ENCODE measurements around the gene NIP7.

The NIP7 gene

GRCh38 chr16:69307856-69308255 is 31.7 kb upstream of the NIP7 start:
- Histone ChIP-seq H3K4me1 (ENCODE audit: control insufficient read depth, insufficient read depth, low read length, poor library complexity, severe bottlenecking) (no peaks in the 10 kb centered on the region), H3K9me3 (ENCODE audit: control insufficient read depth, low read length) (no peaks in the 10 kb centered on the region), H3K4me3 (ENCODE audit: extremely low read depth, insufficient read depth, low read length, poor library complexity, severe bottlenecking) (no peak overlapping the region), H3K36me3 (ENCODE audit: control insufficient read depth, insufficient read depth, low read length) (peaks cover 2% of the 10 kb centered on the region), H3K27ac (ENCODE audit: low read depth, low read length, severe bottlenecking) (no peak overlapping the region)
- 100% methylated on average over 1 to 2 of the region's 2 CpGs for WGBS, 2 experiments (ENCODE audit: insufficient coverage in 2 of 2)

- Histone ChIP-seq H3K4me1 (ENCODE audit: control insufficient read depth, insufficient read depth, low read length, poor library complexity, severe bottlenecking) (no peaks in the 10 kb centered on the region), H3K4me3 (ENCODE audit: extremely low read depth, insufficient read depth, low read length, poor library complexity, severe bottlenecking) (no peak overlapping the region), H3K36me3 (ENCODE audit: control insufficient read depth, insufficient read depth, low read length) (peaks cover 8% of the 10 kb centered on the region), H3K9me3 (ENCODE audit: control insufficient read depth, low read length) (no peaks in the 10 kb centered on the region), H3K27ac (ENCODE audit: low read depth, low read length, severe bottlenecking) (no peak overlapping the region)
- WGBS, 2 experiments (ENCODE audit: insufficient coverage in 2 of 2) = 87 to 91% methylated on average over 8 to 9 of the region's 12 CpGs
These were observed 30.3 kb upstream of the NIP7 start for GRCh38 chr16:69309316-69309715.

GRCh38 chr16:69310653-69311532 is 28.7 kb upstream of the NIP7 start, which contains the start of gene VPS4A:
Gene VPS4A, plus strand, starts transcription at chr16:69311350. Its CDS starts 162 bp downstream, at chr16:69311512.
- WGBS, 2 experiments (ENCODE audit: insufficient coverage in 2 of 2) = 8 to 18% methylated on average over 39 to 52 of the region's 70 CpGs
- H3K9me3 ChIP-seq (ENCODE audit: control insufficient read depth, low read length) = no peaks in the 10 kb centered on the region
- no peaks in the 10 kb centered on the region for H3K4me1 ChIP-seq (ENCODE audit: control insufficient read depth, insufficient read depth, low read length, poor library complexity, severe bottlenecking)
- H3K36me3 ChIP-seq (ENCODE audit: control insufficient read depth, insufficient read depth, low read length) = peaks cover 23% of the 10 kb centered on the region
- H3K27ac ChIP-seq (ENCODE audit: low read depth, low read length, severe bottlenecking) = peak within 1 kb of the TSS; percentile 55
- peak within 1 kb of the TSS; percentile 78 for H3K4me3 ChIP-seq (ENCODE audit: extremely low read depth, insufficient read depth, low read length, poor library complexity, severe bottlenecking)

GRCh38 chr16:69311533-69312387 is 27.8 kb upstream of the NIP7 start:
- Histone ChIP-seq H3K9me3 (ENCODE audit: control insufficient read depth, low read length) (no peaks in the 10 kb centered on the region), H3K4me3 (ENCODE audit: extremely low read depth, insufficient read depth, low read length, poor library complexity, severe bottlenecking) (peak overlapping the region; percentile 78), H3K4me1 (ENCODE audit: control insufficient read depth, insufficient read depth, low read length, poor library complexity, severe bottlenecking) (no peaks in the 10 kb centered on the region), H3K27ac (ENCODE audit: low read depth, low read length, severe bottlenecking) (peak overlapping the region; percentile 55), H3K36me3 (ENCODE audit: control insufficient read depth, insufficient read depth, low read length) (peaks cover 31% of the 10 kb centered on the region)
- 3% methylated on average over 55 to 57 of the region's 59 CpGs for WGBS, 2 experiments (ENCODE audit: insufficient coverage in 2 of 2)

GRCh38 chr16:69313469-69313868 is 26.1 kb upstream of the NIP7 start:
- H3K27ac ChIP-seq (ENCODE audit: low read depth, low read length, severe bottlenecking) = no peak overlapping the region
- no peaks in the 10 kb centered on the region for H3K9me3 ChIP-seq (ENCODE audit: control insufficient read depth, low read length)
- peaks cover 42% of the 10 kb centered on the region for H3K36me3 ChIP-seq (ENCODE audit: control insufficient read depth, insufficient read depth, low read length)
- H3K4me3 ChIP-seq (ENCODE audit: extremely low read depth, insufficient read depth, low read length, poor library complexity, severe bottlenecking) = no peak overlapping the region
- 96 to 100% methylated on average over 2 to 5 of the region's 5 CpGs for WGBS, 2 experiments (ENCODE audit: insufficient coverage in 2 of 2)
- no peaks in the 10 kb centered on the region for H3K4me1 ChIP-seq (ENCODE audit: control insufficient read depth, insufficient read depth, low read length, poor library complexity, severe bottlenecking)

GRCh38 chr16:69314534-69314933 is 25.0 kb upstream of the NIP7 start:
- 93% methylated on average over 10 to 11 of the region's 11 CpGs for WGBS, 2 experiments (ENCODE audit: insufficient coverage in 2 of 2)
- no peak overlapping the region for H3K4me3 ChIP-seq (ENCODE audit: extremely low read depth, insufficient read depth, low read length, poor library complexity, severe bottlenecking)

GRCh38 chr16:69315486-69316311 is 23.9 kb upstream of the NIP7 start:
- 96 to 97% methylated on average over 28 to 30 of the region's 30 CpGs for WGBS, 2 experiments (ENCODE audit: insufficient coverage in 2 of 2)
- Histone ChIP-seq H3K4me1 (ENCODE audit: control insufficient read depth, insufficient read depth, low read length, poor library complexity, severe bottlenecking) (no peaks in the 10 kb centered on the region), H3K36me3 (ENCODE audit: control insufficient read depth, insufficient read depth, low read length) (peaks cover 64% of the 10 kb centered on the region), H3K27ac (ENCODE audit: low read depth, low read length, severe bottlenecking) (no peak overlapping the region), H3K9me3 (ENCODE audit: control insufficient read depth, low read length) (no peaks in the 10 kb centered on the region), H3K4me3 (ENCODE audit: extremely low read depth, insufficient read depth, low read length, poor library complexity, severe bottlenecking) (no peak overlapping the region)

More at GRCh38 chr16:69314534-69314933, 25.0 kb upstream of the NIP7 start:
- H3K4me1 ChIP-seq (ENCODE audit: control insufficient read depth, insufficient read depth, low read length, poor library complexity, severe bottlenecking) = no peaks in the 10 kb centered on the region
- no peaks in the 10 kb centered on the region for H3K9me3 ChIP-seq (ENCODE audit: control insufficient read depth, low read length)
- peaks cover 52% of the 10 kb centered on the region for H3K36me3 ChIP-seq (ENCODE audit: control insufficient read depth, insufficient read depth, low read length)
- no peak overlapping the region for H3K27ac ChIP-seq (ENCODE audit: low read depth, low read length, severe bottlenecking)

- Histone ChIP-seq H3K9me3 (ENCODE audit: control insufficient read depth, low read length) (no peaks in the 10 kb centered on the region), H3K36me3 (ENCODE audit: control insufficient read depth, insufficient read depth, low read length) (peaks cover 73% of the 10 kb centered on the region), H3K4me3 (ENCODE audit: extremely low read depth, insufficient read depth, low read length, poor library complexity, severe bottlenecking) (no peak overlapping the region), H3K27ac (ENCODE audit: low read depth, low read length, severe bottlenecking) (no peak overlapping the region), H3K4me1 (ENCODE audit: control insufficient read depth, insufficient read depth, low read length, poor library complexity, severe bottlenecking) (no peaks in the 10 kb centered on the region)
- 96 to 98% methylated on average over 15 to 17 of the region's 17 CpGs for WGBS, 2 experiments (ENCODE audit: insufficient coverage in 2 of 2)
These were observed 23.0 kb upstream of the NIP7 start for GRCh38 chr16:69316595-69317034.

- 91 to 96% methylated on average over 29 to 30 of the region's 30 CpGs for WGBS, 2 experiments (ENCODE audit: insufficient coverage in 2 of 2)
- no peak overlapping the region for H3K27ac ChIP-seq (ENCODE audit: low read depth, low read length, severe bottlenecking)
- no peaks in the 10 kb centered on the region for H3K9me3 ChIP-seq (ENCODE audit: control insufficient read depth, low read length)
- peaks cover 91% of the 10 kb centered on the region for H3K36me3 ChIP-seq (ENCODE audit: control insufficient read depth, insufficient read depth, low read length)
- H3K4me1 ChIP-seq (ENCODE audit: control insufficient read depth, insufficient read depth, low read length, poor library complexity, severe bottlenecking) = no peaks in the 10 kb centered on the region
- no peak overlapping the region for H3K4me3 ChIP-seq (ENCODE audit: extremely low read depth, insufficient read depth, low read length, poor library complexity, severe bottlenecking)
These were observed 21.2 kb upstream of the NIP7 start for GRCh38 chr16:69318177-69318910.
